IMR-90 (cell line): ENCODE results near the gene MRPL49. TPM values are rescaled to one million over a fixed set of nuclear protein-coding genes. Genes with fewer than 3 reads are reported as not detected.

Experiments used
- CEBPB ChIP-seq: IDR thresholded peaks from 2 replicates; pipeline ENCODE4 v1.6.1; 2012; ENCODE audit warnings: low read depth, low read length, improper control_type of control experiment
- CHD1 ChIP-seq: IDR thresholded peaks from 2 replicates; pipeline ENCODE4 v1.6.1; 2012; ENCODE audit warnings: low read depth, low read length, improper control_type of control experiment
- CTCF ChIP-seq: conservative IDR thresholded peaks from 2 replicates; pipeline ENCODE4 v1.5.1; 2012; ENCODE audit warnings: mild to moderate bottlenecking, low read depth, low read length, improper control_type of control experiment
- MAFK ChIP-seq: IDR thresholded peaks from 2 replicates; pipeline ENCODE4 v1.6.1; 2012; ENCODE audit warnings: low read depth, low read length, improper control_type of control experiment
- SMC3 ChIP-seq: fragments of 150-350 bp; IDR thresholded peaks from 2 replicates; pipeline ENCODE4 v1.6.1; 2016; ENCODE audit warnings: low read depth, mild to moderate bottlenecking, antibody characterized with exemption, low read length, moderate library complexity
- polyA plus RNA-seq, 3 experiments: library from polyadenylated mRNA; depleted of rRNA; stranded (reverse); fragments of >200 nt; gene quantifications; 2 replicates each; pipeline ENCODE4 v1.2.3, GENCODE V29; 2012; ENCODE audit warnings: low replicate concordance in 1 of 3
- total RNA-seq: library from RNA; depleted of rRNA; stranded (reverse); fragments of >200 nt; gene quantifications from 2 replicates; pipeline ENCODE4 v1.2.3, GENCODE V29; 2012

MRPL49 gene
- total and polyA plus RNA-seq, 2 of the 4 experiments (the other 2 are of a cell fraction) = 55.2 to 56.8 TPM

- TF ChIP-seq CTCF = 0 out of 2 replicates have a peak, but pooled peaks have one; percentile 1
- peak; percentile 36; the same call in 1 of the 2 replicates for TF ChIP-seq CEBPB
- TF ChIP-seq CHD1 = no peak
- TF ChIP-seq SMC3 = no peak
- TF ChIP-seq MAFK = no peak
Observed at GRCh38 chr11:65083834-65084597, 38.1 kb upstream of the MRPL49 start, which contains the start of the genes CDCA5 and ZFPL1 (continued).
